SK-N-SH (cell line): ENCODE data around the gene DIP2A. TPM values are rescaled to one million over a fixed set of nuclear protein-coding genes. Genes with fewer than 3 reads are reported as not detected.

Source experiments
- CTCF ChIA-PET: fragments of 300-600, 350-600 bp; formaldehyde crosslinking; extraction: SDS; loops from one replicate; lab custom pipeline; 2021; lab: Yijun Ruan, JAX
- POLR2A ChIA-PET: fragments of 350-600 bp; sonication (Branson Sonifier 250); formaldehyde crosslinking; extraction: SDS; loops from one replicate; lab custom pipeline; 2020; ENCODE audit warnings: antibody characterized with exemption, inconsistent platforms; lab: Yijun Ruan, JAX
- DNase-seq: peaks from one replicate; pipeline ENCODE4 v3.0.0; 2012
- H2AFZ ChIP-seq: fragments of 200-600 bp; sonication (generic); 2 replicates; pipeline ENCODE4 v1.8.1; 2016; ENCODE audit warnings: antibody characterized with exemption, mild to moderate bottlenecking, low read depth
- H3F3A ChIP-seq: fragments of 200-600 bp; sonication (generic); replicated peaks from 2 replicates; pipeline ENCODE3; 2016; ENCODE audit warnings: antibody characterized with exemption, mild to moderate bottlenecking; ENCODE audit not compliant: insufficient read depth
- H3K27ac ChIP-seq, 2 experiments: fragments of 200-500 bp in 1 of 2; fragments of 200-600 bp in 1 of 2; sonication (Bioruptor generic) in 1 of 2; sonication (generic), shearing (Covaris generic) in 1 of 2; 2 replicates each; pipeline versions ENCODE4 v1.5.1 to v1.6.1; 2014 to 2016; ENCODE audit warnings: low read depth in 2 of 2, inconsistent platforms in 1 of 2, low read length in 1 of 2, mild to moderate bottlenecking in 1 of 2, mixed read lengths in 1 of 2
- H3K27me3 ChIP-seq: fragments of 200-600 bp; sonication (generic), shearing (Covaris generic); 2 replicates; pipeline ENCODE4 v1.6.1; 2016; ENCODE audit warnings: mixed run types; ENCODE audit not compliant: insufficient read depth
- H3K36me3 ChIP-seq, 2 experiments: fragments of 200-500 bp in 1 of 2; fragments of 200-600 bp in 1 of 2; sonication (Bioruptor generic) in 1 of 2; sonication (generic) in 1 of 2; replicated peaks in 1 of 2; 2 replicates each; pipeline versions ENCODE3 to v1.5.1; 2014 to 2016; ENCODE audit warnings: low read length in 1 of 2, mild to moderate bottlenecking in 1 of 2; ENCODE audit not compliant: insufficient read depth in 2 of 2, control insufficient read depth in 1 of 2
- H3K4me1 ChIP-seq, 2 experiments: fragments of 200-500 bp in 1 of 2; fragments of 200-600 bp in 1 of 2; sonication (Bioruptor generic) in 1 of 2; sonication (generic), shearing (Covaris generic) in 1 of 2; 2 replicates each; pipeline versions ENCODE4 v1.5.1 to v1.6.1; 2014 to 2016; ENCODE audit warnings: low read depth in 1 of 2, low read length in 1 of 2, mixed run types in 1 of 2; ENCODE audit not compliant: insufficient read depth in 2 of 2, control insufficient read depth in 1 of 2
- H3K4me2 ChIP-seq: fragments of 200-600 bp; sonication (generic), shearing (Covaris generic); 2 replicates; pipeline ENCODE4 v1.6.1; 2017; ENCODE audit warnings: mixed run types
- H3K4me3 ChIP-seq, 2 experiments: fragments of 200-500 bp in 1 of 2; fragments of 200-600 bp in 1 of 2; sonication (Bioruptor generic) in 1 of 2; sonication (generic), shearing (Covaris generic) in 1 of 2; 2 replicates each; pipeline versions ENCODE4 v1.5.1 to v1.8.1; 2014 to 2016; ENCODE audit warnings: low read depth in 2 of 2, inconsistent platforms in 1 of 2, low read length in 1 of 2, mild to moderate bottlenecking in 1 of 2, mixed read lengths in 1 of 2, moderate library complexity in 1 of 2
- H3K79me2 ChIP-seq: fragments of 200-600 bp; sonication (generic); 2 replicates; pipeline ENCODE4 v1.8.1; 2017; ENCODE audit warnings: mild to moderate bottlenecking; ENCODE audit not compliant: insufficient read depth
- H3K9ac ChIP-seq: fragments of 200-600 bp; sonication (generic); 2 replicates; pipeline ENCODE4 v1.6.1; 2017; ENCODE audit warnings: mixed run types
- H3K9me2 ChIP-seq: fragments of 200-600 bp; sonication (generic); 2 replicates; pipeline ENCODE4 v1.6.1; 2017; ENCODE audit warnings: mixed run types
- H3K9me3 ChIP-seq: fragments of 200-600 bp; sonication (generic); 2 replicates; pipeline ENCODE4 v1.6.1; 2017; ENCODE audit warnings: mixed run types, mild to moderate bottlenecking, moderate library complexity
- H4K20me1 ChIP-seq: fragments of 200-600 bp; sonication (generic); 2 replicates; pipeline ENCODE4 v1.6.1; 2017; ENCODE audit warnings: mild to moderate bottlenecking, mixed run types; ENCODE audit not compliant: insufficient read depth
- CHD2 ChIP-seq: fragments of 150-350 bp; IDR thresholded peaks from 2 replicates; pipeline ENCODE4 v1.6.1; 2018; ENCODE audit warnings: low read length; ENCODE audit not compliant: partially characterized antibody
- ELF1 ChIP-seq: IDR thresholded peaks from 2 replicates; pipeline ENCODE4 v1.4.0; 2012
- EZH2phosphoT487 ChIP-seq: fragments of 200-600 bp; sonication (generic); IDR thresholded peaks from 2 replicates; pipeline ENCODE4 v1.6.1; 2017; ENCODE audit warnings: low read depth, mixed run types, mild to moderate bottlenecking, antibody characterized with exemption, moderate library complexity, borderline replicate concordance
- FOSL2 ChIP-seq: IDR thresholded peaks from 2 replicates; pipeline ENCODE4 v1.4.0; 2012; ENCODE audit warnings: low read depth, mild to moderate bottlenecking, moderate library complexity, borderline replicate concordance
- FOXJ3 ChIP-seq: sonication (generic); formaldehyde crosslinking; IDR thresholded peaks from 2 replicates; pipeline ENCODE4 v1.5.1; 2020; ENCODE audit warnings: mild to moderate bottlenecking, missing genetic modification reagents
- GABPA ChIP-seq: IDR thresholded peaks from 2 replicates; pipeline ENCODE4 v1.4.0; 2012; ENCODE audit warnings: low read depth, mild to moderate bottlenecking
- MEF2A ChIP-seq: IDR thresholded peaks from 2 replicates; pipeline ENCODE4 v1.4.0; 2012; ENCODE audit warnings: low read depth, borderline replicate concordance
- MXI1 ChIP-seq: IDR thresholded peaks from 2 replicates; pipeline ENCODE4 v1.6.1; 2012; ENCODE audit warnings: mild to moderate bottlenecking, low read depth, low read length, improper control_type of control experiment
- RAD21 ChIP-seq: IDR thresholded peaks from 2 replicates; pipeline ENCODE4 v1.6.1; 2012; ENCODE audit warnings: mild to moderate bottlenecking, low read length
- WGBS: methylation state at CpG from one replicate; pipeline ENCODE4 v1.1.6; 2017; ENCODE audit warnings: low lambda C conversion rate; 5-methylcytosine and 5-hydroxymethylcytosine counted together
- polyA plus RNA-seq, 3 experiments: library from polyadenylated mRNA; depleted of rRNA; stranded (reverse); fragments of >200 nt; gene quantifications; 2 replicates each; pipeline ENCODE4 v1.2.3, GENCODE V29; 2012
- TF ChIP-seq, protein P1 (sequence below): IDR thresholded peaks from 2 replicates; pipeline ENCODE4 v1.6.1; 2012; ENCODE audit warnings: mild to moderate bottlenecking, low read depth, low read length, moderate library complexity
- TF ChIP-seq, protein P2 (sequence below): IDR thresholded peaks from 2 replicates; pipeline ENCODE4 v1.4.0; 2012; ENCODE audit warnings: low read depth, borderline replicate concordance
- TF ChIP-seq, protein P3 (sequence below): IDR thresholded peaks from 2 replicates; pipeline ENCODE4 v1.4.0; 2012; ENCODE audit warnings: low read depth, borderline replicate concordance
- TF ChIP-seq, protein P4 (sequence below): IDR thresholded peaks from 2 replicates; pipeline ENCODE4; 2012

The DIP2A gene
- polyA plus RNA-seq, 1 of the 3 experiments (the other 2 are of a cell fraction) = 26.9 TPM

DNA sequence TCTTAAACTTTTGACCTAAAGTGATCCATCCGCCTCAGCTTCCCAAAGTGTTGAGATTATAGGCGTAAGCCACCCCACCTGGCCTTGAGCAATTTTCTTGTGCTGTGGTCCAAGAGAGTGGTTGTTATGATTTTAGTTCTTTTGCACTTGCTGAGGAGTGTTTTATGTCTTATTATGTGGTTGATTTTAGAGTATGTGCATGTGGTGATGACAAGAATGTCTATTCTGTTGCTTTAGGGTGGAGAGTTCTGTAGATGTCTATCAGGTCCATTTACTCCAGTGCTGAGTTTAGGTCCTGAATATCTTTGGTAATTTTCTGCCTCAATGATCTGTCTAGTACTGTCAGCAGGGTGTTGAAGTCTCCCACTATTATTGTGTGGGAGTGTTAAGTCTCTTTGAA lies 157.4 kb downstream of the DIP2A start:
- no peak overlapping the region for H2AFZ ChIP-seq
- no peaks in the 10 kb centered on the region for H3K79me2 ChIP-seq
- peaks cover 3% of the 10 kb centered on the region; the same call in 1 of the 2 replicates for H3K9me3 ChIP-seq
- no peak for DNase-seq
- H3K4me1 ChIP-seq = no peaks in the 10 kb centered on the region
- no peak overlapping the region for H3K4me2 ChIP-seq
- H3K27ac ChIP-seq = no peak overlapping the region
- CTCF ChIA-PET = interaction anchor here (1.4 kb wide), 1 partner anchor 10 kb away, joined by 3 read pairs; no protein-coding TSS in a partner anchor
- POLR2A ChIA-PET = no interaction called here
- no peak overlapping the region for H3K4me3 ChIP-seq
- H3K9ac ChIP-seq = no peak overlapping the region
- WGBS = 100% methylated on average over 2 of the region's 2 CpGs
- no peaks in the 10 kb centered on the region for H4K20me1 ChIP-seq
- H3K36me3 ChIP-seq = no peaks in the 10 kb centered on the region
- H3K9me2 ChIP-seq = no peaks in the 10 kb centered on the region
- H3K27me3 ChIP-seq = no peaks in the 10 kb centered on the region
- no peaks in the 10 kb centered on the region for H3F3A ChIP-seq
- TF ChIP-seq, protein P1, sequence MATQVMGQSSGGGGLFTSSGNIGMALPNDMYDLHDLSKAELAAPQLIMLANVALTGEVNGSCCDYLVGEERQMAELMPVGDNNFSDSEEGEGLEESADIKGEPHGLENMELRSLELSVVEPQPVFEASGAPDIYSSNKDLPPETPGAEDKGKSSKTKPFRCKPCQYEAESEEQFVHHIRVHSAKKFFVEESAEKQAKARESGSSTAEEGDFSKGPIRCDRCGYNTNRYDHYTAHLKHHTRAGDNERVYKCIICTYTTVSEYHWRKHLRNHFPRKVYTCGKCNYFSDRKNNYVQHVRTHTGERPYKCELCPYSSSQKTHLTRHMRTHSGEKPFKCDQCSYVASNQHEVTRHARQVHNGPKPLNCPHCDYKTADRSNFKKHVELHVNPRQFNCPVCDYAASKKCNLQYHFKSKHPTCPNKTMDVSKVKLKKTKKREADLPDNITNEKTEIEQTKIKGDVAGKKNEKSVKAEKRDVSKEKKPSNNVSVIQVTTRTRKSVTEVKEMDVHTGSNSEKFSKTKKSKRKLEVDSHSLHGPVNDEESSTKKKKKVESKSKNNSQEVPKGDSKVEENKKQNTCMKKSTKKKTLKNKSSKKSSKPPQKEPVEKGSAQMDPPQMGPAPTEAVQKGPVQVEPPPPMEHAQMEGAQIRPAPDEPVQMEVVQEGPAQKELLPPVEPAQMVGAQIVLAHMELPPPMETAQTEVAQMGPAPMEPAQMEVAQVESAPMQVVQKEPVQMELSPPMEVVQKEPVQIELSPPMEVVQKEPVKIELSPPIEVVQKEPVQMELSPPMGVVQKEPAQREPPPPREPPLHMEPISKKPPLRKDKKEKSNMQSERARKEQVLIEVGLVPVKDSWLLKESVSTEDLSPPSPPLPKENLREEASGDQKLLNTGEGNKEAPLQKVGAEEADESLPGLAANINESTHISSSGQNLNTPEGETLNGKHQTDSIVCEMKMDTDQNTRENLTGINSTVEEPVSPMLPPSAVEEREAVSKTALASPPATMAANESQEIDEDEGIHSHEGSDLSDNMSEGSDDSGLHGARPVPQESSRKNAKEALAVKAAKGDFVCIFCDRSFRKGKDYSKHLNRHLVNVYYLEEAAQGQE = no peak
- no peak for TF ChIP-seq RAD21
- no peak for TF ChIP-seq EZH2phosphoT487
- TF ChIP-seq, protein P2, sequence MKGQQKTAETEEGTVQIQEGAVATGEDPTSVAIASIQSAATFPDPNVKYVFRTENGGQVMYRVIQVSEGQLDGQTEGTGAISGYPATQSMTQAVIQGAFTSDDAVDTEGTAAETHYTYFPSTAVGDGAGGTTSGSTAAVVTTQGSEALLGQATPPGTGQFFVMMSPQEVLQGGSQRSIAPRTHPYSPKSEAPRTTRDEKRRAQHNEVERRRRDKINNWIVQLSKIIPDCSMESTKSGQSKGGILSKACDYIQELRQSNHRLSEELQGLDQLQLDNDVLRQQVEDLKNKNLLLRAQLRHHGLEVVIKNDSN = no peak
- TF ChIP-seq FOSL2 = no peak
- no peak for TF ChIP-seq FOXJ3
- TF ChIP-seq, protein P3, sequence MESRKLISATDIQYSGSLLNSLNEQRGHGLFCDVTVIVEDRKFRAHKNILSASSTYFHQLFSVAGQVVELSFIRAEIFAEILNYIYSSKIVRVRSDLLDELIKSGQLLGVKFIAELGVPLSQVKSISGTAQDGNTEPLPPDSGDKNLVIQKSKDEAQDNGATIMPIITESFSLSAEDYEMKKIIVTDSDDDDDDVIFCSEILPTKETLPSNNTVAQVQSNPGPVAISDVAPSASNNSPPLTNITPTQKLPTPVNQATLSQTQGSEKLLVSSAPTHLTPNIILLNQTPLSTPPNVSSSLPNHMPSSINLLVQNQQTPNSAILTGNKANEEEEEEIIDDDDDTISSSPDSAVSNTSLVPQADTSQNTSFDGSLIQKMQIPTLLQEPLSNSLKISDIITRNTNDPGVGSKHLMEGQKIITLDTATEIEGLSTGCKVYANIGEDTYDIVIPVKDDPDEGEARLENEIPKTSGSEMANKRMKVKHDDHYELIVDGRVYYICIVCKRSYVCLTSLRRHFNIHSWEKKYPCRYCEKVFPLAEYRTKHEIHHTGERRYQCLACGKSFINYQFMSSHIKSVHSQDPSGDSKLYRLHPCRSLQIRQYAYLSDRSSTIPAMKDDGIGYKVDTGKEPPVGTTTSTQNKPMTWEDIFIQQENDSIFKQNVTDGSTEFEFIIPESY = no peak
- TF ChIP-seq MEF2A = no peak
- TF ChIP-seq MXI1 = no peak

GRCh38 chr21:46616656-46617055 lies 158.0 kb downstream of the DIP2A start:
- no peaks in the 10 kb centered on the region for H4K20me1 ChIP-seq
- H3K9me2 ChIP-seq = no peaks in the 10 kb centered on the region
- no peak overlapping the region for H3K4me2 ChIP-seq
- no peak overlapping the region for H3K9ac ChIP-seq
- H3K36me3 ChIP-seq = no peaks in the 10 kb centered on the region
- no peaks in the 10 kb centered on the region for H3F3A ChIP-seq
- no peak overlapping the region for H3K4me3 ChIP-seq
- CTCF ChIA-PET = no interaction called here
- no peak for DNase-seq
- no peaks in the 10 kb centered on the region for H3K4me1 ChIP-seq
- no peak overlapping the region for H2AFZ ChIP-seq
- no peak overlapping the region for H3K27ac ChIP-seq
- POLR2A ChIA-PET = no interaction called here
- H3K79me2 ChIP-seq = no peaks in the 10 kb centered on the region
- H3K27me3 ChIP-seq = no peaks in the 10 kb centered on the region
- WGBS = 41% methylated on average over 1 of the region's 1 CpG
- peaks cover 1% of the 10 kb centered on the region; the same call in 1 of the 2 replicates for H3K9me3 ChIP-seq
- TF ChIP-seq, protein P1 = no peak
- no peak for TF ChIP-seq CHD2
- no peak for TF ChIP-seq ELF1
- TF ChIP-seq GABPA = no peak
- TF ChIP-seq, protein P3 = no peak
- TF ChIP-seq, protein P4, sequence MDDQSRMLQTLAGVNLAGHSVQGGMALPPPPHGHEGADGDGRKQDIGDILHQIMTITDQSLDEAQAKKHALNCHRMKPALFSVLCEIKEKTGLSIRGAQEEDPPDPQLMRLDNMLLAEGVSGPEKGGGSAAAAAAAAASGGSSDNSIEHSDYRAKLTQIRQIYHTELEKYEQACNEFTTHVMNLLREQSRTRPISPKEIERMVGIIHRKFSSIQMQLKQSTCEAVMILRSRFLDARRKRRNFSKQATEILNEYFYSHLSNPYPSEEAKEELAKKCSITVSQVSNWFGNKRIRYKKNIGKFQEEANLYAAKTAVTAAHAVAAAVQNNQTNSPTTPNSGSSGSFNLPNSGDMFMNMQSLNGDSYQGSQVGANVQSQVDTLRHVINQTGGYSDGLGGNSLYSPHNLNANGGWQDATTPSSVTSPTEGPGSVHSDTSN = no peak
